ENCODE data around the gene DDC.
"Not testable (repeated sequence)": the region's sequence is repeated elsewhere in the genome, so short reads cannot be mapped to it uniquely, and the experiment has no call there.

The DDC gene

DNA sequence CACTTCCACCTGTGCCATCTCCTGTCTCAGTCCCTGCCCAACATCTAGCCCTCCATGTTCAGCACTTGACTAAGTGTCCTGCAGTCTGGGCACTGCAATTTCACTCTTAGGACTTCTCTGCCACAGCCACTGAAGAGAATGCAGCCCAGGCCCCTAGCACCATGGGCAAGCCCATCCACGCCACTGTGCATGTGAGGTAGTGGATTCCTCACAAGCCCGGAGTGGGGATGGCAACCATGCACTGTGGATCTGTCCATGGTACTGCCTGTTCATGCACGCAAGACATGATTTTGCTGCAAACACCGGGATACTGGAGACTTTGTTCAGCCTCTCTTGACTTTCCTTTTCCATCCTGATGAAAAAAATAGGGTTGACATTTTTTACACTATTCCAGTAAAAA lies 12.3 kb downstream of the DDC start:
- no peak for TF ChIP-seq ZNF8 (CRISPR knock-in tag; IDR thresholded peaks at IDR 0.05)
- no peak for TF ChIP-seq GLIS3 (CRISPR knock-in tag; IDR thresholded peaks at IDR 0.05)
- TF ChIP-seq ZFP30 (CRISPR knock-in tag; IDR thresholded peaks at IDR 0.05) = no peak
- TF ChIP-seq SNAI2 (CRISPR knock-in tag; IDR thresholded peaks at IDR 0.05) = no peak
- TF ChIP-seq, protein P1, sequence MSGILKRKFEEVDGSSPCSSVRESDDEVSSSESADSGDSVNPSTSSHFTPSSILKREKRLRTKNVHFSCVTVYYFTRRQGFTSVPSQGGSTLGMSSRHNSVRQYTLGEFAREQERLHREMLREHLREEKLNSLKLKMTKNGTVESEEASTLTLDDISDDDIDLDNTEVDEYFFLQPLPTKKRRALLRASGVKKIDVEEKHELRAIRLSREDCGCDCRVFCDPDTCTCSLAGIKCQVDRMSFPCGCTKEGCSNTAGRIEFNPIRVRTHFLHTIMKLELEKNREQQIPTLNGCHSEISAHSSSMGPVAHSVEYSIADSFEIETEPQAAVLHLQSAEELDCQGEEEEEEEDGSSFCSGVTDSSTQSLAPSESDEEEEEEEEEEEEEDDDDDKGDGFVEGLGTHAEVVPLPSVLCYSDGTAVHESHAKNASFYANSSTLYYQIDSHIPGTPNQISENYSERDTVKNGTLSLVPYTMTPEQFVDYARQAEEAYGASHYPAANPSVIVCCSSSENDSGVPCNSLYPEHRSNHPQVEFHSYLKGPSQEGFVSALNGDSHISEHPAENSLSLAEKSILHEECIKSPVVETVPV (CRISPR knock-in tag; IDR thresholded peaks at IDR 0.05) = no peak
- no peak for TF ChIP-seq RARB (CRISPR knock-in tag; IDR thresholded peaks at IDR 0.05)
- TF ChIP-seq TOX (CRISPR knock-in tag; IDR thresholded peaks at IDR 0.05; ENCODE audit: borderline replicate concordance) = no peak
- no peak for TF ChIP-seq ZNF565 (CRISPR knock-in tag; conservative IDR thresholded peaks at IDR 0.05; ENCODE audit: low read depth)
- TF ChIP-seq BACH2 (CRISPR knock-in tag; IDR thresholded peaks at IDR 0.05; ENCODE audit: borderline replicate concordance) = no peak
- no peak for TF ChIP-seq ZC3H10 (CRISPR knock-in tag; IDR thresholded peaks at IDR 0.05)
- no peak for TF ChIP-seq CREB5 (CRISPR knock-in tag; IDR thresholded peaks at IDR 0.05; ENCODE audit: low read depth)
- TF ChIP-seq, protein P2, sequence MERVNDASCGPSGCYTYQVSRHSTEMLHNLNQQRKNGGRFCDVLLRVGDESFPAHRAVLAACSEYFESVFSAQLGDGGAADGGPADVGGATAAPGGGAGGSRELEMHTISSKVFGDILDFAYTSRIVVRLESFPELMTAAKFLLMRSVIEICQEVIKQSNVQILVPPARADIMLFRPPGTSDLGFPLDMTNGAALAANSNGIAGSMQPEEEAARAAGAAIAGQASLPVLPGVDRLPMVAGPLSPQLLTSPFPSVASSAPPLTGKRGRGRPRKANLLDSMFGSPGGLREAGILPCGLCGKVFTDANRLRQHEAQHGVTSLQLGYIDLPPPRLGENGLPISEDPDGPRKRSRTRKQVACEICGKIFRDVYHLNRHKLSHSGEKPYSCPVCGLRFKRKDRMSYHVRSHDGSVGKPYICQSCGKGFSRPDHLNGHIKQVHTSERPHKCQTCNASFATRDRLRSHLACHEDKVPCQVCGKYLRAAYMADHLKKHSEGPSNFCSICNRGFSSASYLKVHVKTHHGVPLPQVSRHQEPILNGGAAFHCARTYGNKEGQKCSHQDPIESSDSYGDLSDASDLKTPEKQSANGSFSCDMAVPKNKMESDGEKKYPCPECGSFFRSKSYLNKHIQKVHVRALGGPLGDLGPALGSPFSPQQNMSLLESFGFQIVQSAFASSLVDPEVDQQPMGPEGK (CRISPR knock-in tag; IDR thresholded peaks at IDR 0.05; ENCODE audit: borderline replicate concordance) = no peak
- TF ChIP-seq, protein P3, sequence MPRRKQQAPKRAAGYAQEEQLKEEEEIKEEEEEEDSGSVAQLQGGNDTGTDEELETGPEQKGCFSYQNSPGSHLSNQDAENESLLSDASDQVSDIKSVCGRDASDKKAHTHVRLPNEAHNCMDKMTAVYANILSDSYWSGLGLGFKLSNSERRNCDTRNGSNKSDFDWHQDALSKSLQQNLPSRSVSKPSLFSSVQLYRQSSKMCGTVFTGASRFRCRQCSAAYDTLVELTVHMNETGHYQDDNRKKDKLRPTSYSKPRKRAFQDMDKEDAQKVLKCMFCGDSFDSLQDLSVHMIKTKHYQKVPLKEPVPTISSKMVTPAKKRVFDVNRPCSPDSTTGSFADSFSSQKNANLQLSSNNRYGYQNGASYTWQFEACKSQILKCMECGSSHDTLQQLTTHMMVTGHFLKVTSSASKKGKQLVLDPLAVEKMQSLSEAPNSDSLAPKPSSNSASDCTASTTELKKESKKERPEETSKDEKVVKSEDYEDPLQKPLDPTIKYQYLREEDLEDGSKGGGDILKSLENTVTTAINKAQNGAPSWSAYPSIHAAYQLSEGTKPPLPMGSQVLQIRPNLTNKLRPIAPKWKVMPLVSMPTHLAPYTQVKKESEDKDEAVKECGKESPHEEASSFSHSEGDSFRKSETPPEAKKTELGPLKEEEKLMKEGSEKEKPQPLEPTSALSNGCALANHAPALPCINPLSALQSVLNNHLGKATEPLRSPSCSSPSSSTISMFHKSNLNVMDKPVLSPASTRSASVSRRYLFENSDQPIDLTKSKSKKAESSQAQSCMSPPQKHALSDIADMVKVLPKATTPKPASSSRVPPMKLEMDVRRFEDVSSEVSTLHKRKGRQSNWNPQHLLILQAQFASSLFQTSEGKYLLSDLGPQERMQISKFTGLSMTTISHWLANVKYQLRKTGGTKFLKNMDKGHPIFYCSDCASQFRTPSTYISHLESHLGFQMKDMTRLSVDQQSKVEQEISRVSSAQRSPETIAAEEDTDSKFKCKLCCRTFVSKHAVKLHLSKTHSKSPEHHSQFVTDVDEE (CRISPR knock-in tag; IDR thresholded peaks at IDR 0.05) = no peak
- TF ChIP-seq ARNTL (CRISPR knock-in tag; IDR thresholded peaks at IDR 0.05; ENCODE audit: borderline replicate concordance, low read depth) = no peak
- TF ChIP-seq TCF4 (CRISPR knock-in tag; IDR thresholded peaks at IDR 0.05; ENCODE audit: borderline replicate concordance) = no peak
- no peak for TF ChIP-seq PPARA (CRISPR knock-in tag; IDR thresholded peaks at IDR 0.05; ENCODE audit: borderline replicate concordance)
- TF ChIP-seq ISL1 (CRISPR knock-in tag; IDR thresholded peaks at IDR 0.05) = no peak
- TF ChIP-seq, protein P4, sequence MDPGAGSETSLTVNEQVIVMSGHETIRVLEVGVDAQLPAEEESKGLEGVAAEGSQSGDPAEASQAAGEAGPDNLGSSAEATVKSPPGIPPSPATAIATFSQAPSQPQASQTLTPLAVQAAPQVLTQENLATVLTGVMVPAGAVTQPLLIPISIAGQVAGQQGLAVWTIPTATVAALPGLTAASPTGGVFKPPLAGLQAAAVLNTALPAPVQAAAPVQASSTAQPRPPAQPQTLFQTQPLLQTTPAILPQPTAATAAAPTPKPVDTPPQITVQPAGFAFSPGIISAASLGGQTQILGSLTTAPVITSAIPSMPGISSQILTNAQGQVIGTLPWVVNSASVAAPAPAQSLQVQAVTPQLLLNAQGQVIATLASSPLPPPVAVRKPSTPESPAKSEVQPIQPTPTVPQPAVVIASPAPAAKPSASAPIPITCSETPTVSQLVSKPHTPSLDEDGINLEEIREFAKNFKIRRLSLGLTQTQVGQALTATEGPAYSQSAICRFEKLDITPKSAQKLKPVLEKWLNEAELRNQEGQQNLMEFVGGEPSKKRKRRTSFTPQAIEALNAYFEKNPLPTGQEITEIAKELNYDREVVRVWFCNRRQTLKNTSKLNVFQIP (CRISPR knock-in tag; IDR thresholded peaks at IDR 0.05; ENCODE audit: borderline replicate concordance, low read depth) = no peak
- no peak for TF ChIP-seq CSDC2 (CRISPR knock-in tag; IDR thresholded peaks at IDR 0.05)
- peak; percentile 55 for ATAC-seq

DNA sequence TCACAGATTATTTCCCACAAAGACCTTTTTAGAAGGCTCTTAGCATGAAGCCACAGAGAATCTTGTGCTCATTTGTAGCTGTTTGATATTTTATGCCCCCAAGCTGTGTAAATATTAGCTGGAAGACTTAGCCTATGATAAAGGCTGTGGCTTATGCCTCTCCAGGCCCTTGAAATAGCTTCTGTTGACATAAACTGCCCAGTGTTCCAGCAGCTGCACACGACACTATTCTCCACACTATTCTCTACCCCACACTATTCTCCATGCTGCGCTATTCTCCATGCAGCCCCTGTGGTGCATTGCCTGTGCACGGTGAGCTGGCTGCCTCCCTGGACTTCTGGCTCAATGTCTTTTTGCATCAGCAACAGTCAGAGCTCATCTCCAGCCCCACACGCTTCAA lies 13.1 kb downstream of the DDC start:
- ATAC-seq = no peak
- TF ChIP-seq, protein P1 (CRISPR knock-in tag; IDR thresholded peaks at IDR 0.05) = no peak
- TF ChIP-seq ZC3H10 (CRISPR knock-in tag; IDR thresholded peaks at IDR 0.05) = no peak

DNA sequence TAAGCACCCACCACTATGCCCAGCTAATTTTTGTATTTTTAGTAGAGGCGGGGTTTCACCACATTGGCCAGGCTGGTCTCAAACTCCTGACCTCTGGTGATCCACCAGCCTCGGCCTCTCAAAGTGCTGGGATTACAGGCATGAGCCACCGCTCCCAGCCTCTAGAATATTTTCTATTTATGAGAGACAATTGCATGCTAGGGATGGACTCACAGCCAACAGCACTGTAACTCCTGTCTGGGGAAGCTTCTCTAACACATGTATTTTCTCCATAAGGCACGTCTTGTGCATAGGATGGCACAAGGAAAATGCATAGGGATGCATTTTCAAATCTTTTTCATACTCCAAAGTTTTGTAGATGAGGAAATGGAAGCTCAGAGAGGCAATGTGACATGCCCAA lies 19.6 kb downstream of the DDC start:
- ATAC-seq = not testable (repeated sequence)
